B cell (primary cell): ENCODE data around the gene SNX20. TPM values are rescaled to one million over a fixed set of nuclear protein-coding genes. Genes with fewer than 3 reads are reported as not detected.

Source experiments
- ATAC-seq: fragments of 200-7000 bp; cut with Tn5 transposase; one replicate; pipeline ENCODE4 v1.10.0; 2021; ENCODE audit warnings: low read depth, mild to moderate bottlenecking, moderate number of reproducible peaks, moderate library complexity
- CTCF ChIA-PET: fragments of 350-600 bp; sonication (Branson Sonifier 250); formaldehyde crosslinking; loops from one replicate; lab custom pipeline; 2021; ENCODE audit warnings: antibody characterized with exemption, inconsistent platforms; lab: Charles Lee
- POLR2A ChIA-PET: fragments of 350-600 bp; sonication (Branson Sonifier 250); formaldehyde crosslinking; loops from one replicate; lab custom pipeline; 2021; ENCODE audit warnings: antibody characterized with exemption; lab: Charles Lee
- DNase-seq: peaks from one replicate; pipeline ENCODE4 v3.0.0; 2013
- H2AFZ ChIP-seq: 2 replicates; pipeline ENCODE4 v1.6.1; 2012; ENCODE audit warnings: mild to moderate bottlenecking, low read depth, low read length; ENCODE audit not compliant: insufficient read depth, poor library complexity, severe bottlenecking
- H3K27ac ChIP-seq, 2 donors: 1 replicate in 1 of 2; 2 replicates in 1 of 2; pipeline ENCODE4 v1.5.1; 2012 to 2013; ENCODE audit warnings: low read length in 2 of 2, mild to moderate bottlenecking in 2 of 2, moderate library complexity in 1 of 2
- H3K27me3 ChIP-seq, 4 experiments: fragments of 200-600 bp in 1 of 4; sonication (generic) in 1 of 4; replicated peaks in 1 of 4; 1 replicate in 2 of 4; 2 replicates in 2 of 4; pipeline versions ENCODE4 v1.6.1 to v1.7.0; 2013 to 2016; ENCODE audit warnings: low read length in 3 of 4, mild to moderate bottlenecking in 2 of 4, mixed read lengths in 1 of 4, moderate library complexity in 1 of 4; ENCODE audit not compliant: insufficient read depth in 4 of 4, control insufficient read depth in 3 of 4; ENCODE audit errors: control extremely low read depth in 1 of 4
- H3K36me3 ChIP-seq, 2 experiments: replicated peaks in 1 of 2; 1 replicate in 1 of 2; 2 replicates in 1 of 2; pipeline versions ENCODE4 v1.6.1 to v1.7.1; 2013; ENCODE audit warnings: low read length in 1 of 2; ENCODE audit not compliant: insufficient read depth in 2 of 2, control insufficient read depth in 1 of 2; ENCODE audit errors: control extremely low read depth in 1 of 2, extremely low read depth in 1 of 2
- H3K4me1 ChIP-seq, 2 donors: fragments of 200-600 bp in 1 of 2; sonication (generic) in 1 of 2; 1 replicate in 1 of 2; 2 replicates in 1 of 2; pipeline versions ENCODE4 v1.5.1 to v1.6.1; 2013 to 2017; ENCODE audit warnings: low read length in 2 of 2; ENCODE audit not compliant: control insufficient read depth in 2 of 2, insufficient read depth in 2 of 2
- H3K4me2 ChIP-seq: replicated peaks from 2 replicates; pipeline ENCODE3; 2012; ENCODE audit warnings: mild to moderate bottlenecking, low read depth, low read length; ENCODE audit not compliant: poor library complexity, severe bottlenecking
- H3K4me3 ChIP-seq, 5 experiments: fragments of 200-600 bp in 1 of 5; sonication (generic) in 1 of 5; 1 replicate in 3 of 5; 2 replicates in 2 of 5; pipeline versions ENCODE4 v1.5.1 to v1.7.0; 2011 to 2016; ENCODE audit warnings: low read length in 4 of 5, mild to moderate bottlenecking in 4 of 5, low read depth in 2 of 5, control low read depth in 1 of 5, moderate library complexity in 1 of 5; ENCODE audit not compliant: insufficient read depth in 1 of 5; ENCODE audit errors: control extremely low read depth in 1 of 5, extremely low read depth in 1 of 5
- H3K79me2 ChIP-seq: fragments of 200-600 bp; sonication (generic); one replicate; pipeline ENCODE4 v1.6.0; 2016; ENCODE audit warnings: low read length; ENCODE audit not compliant: control insufficient read depth, insufficient read depth
- H3K9ac ChIP-seq: fragments of 200-600 bp; sonication (generic); 2 replicates; pipeline ENCODE4 v1.6.1; 2017; ENCODE audit warnings: mild to moderate bottlenecking, low read length, moderate library complexity
- H3K9me3 ChIP-seq, 3 donors: one replicate each; pipeline versions ENCODE4 v1.6.1 to v1.7.1; 2013; ENCODE audit warnings: low read length in 2 of 3; ENCODE audit not compliant: control insufficient read depth in 2 of 3, insufficient read depth in 1 of 3; ENCODE audit errors: control extremely low read depth in 1 of 3
- H4K20me1 ChIP-seq: 2 replicates; pipeline ENCODE4 v1.6.0; 2012; ENCODE audit warnings: mild to moderate bottlenecking, low read length; ENCODE audit not compliant: insufficient read depth, control insufficient read depth, poor library complexity, severe bottlenecking
- H3K27ac Mint-ChIP-seq: one replicate; pipeline ENCODE4 v1.8.0; 2021; ENCODE audit warnings: mixed read lengths
- H3K27me3 Mint-ChIP-seq: one replicate; pipeline ENCODE4 v1.8.0; 2021; ENCODE audit warnings: mixed read lengths
- H3K4me1 Mint-ChIP-seq: one replicate; pipeline ENCODE4 v1.8.0; 2021; ENCODE audit warnings: mixed read lengths
- H3K4me3 Mint-ChIP-seq: one replicate; pipeline ENCODE4 v1.8.0; 2021; ENCODE audit warnings: mixed read lengths
- H3K9me3 Mint-ChIP-seq: one replicate; pipeline ENCODE4 v1.8.0; 2022; ENCODE audit warnings: mixed read lengths; ENCODE audit not compliant: insufficient read depth
- EZH2 ChIP-seq: IDR thresholded peaks from 2 replicates; pipeline ENCODE4 v1.6.1; 2012; ENCODE audit warnings: borderline replicate concordance, low read depth, mild to moderate bottlenecking, moderate library complexity, low read length; ENCODE audit not compliant: insufficient read depth, poor library complexity, severe bottlenecking
- WGBS: methylation state at CpG from one replicate; pipeline ENCODE4 v1.1.5; 2013; ENCODE audit warnings: missing lambda C conversion rate; ENCODE audit not compliant: insufficient coverage; 5-methylcytosine and 5-hydroxymethylcytosine counted together
- intact Hi-C: fragments of 100-400 bp; cut with micrococcal nuclease; formaldehyde crosslinking; loops from one replicate; pipeline ENCODE4 v1.10.0; 2022
- polyA plus RNA-seq: library from polyadenylated mRNA; depleted of rRNA; stranded (reverse); fragments of >200 nt; gene quantifications from 2 replicates; pipeline ENCODE4 v1.2.3, GENCODE V29; 2012
- total RNA-seq, 2 donors: library from RNA; stranded (reverse); fragments of 120-200 nt in 1 of 2; gene quantifications; 1 replicate in 1 of 2; 2 replicates in 1 of 2; pipeline versions ENCODE4 v1.2.3 to v1.2.4, GENCODE V29; 2013 to 2022
- TF ChIP-seq, protein P1 (sequence below): fragments of 200-600 bp; IDR thresholded peaks from one replicate; pipeline ENCODE4 v1.8.0; 2022; ENCODE audit warnings: antibody characterized with exemption, mild to moderate bottlenecking

Gene SNX20
- total and polyA plus RNA-seq, 2 donors (not counting 1 experiment from before 2014, with no cell fraction given) = 34.7 to 43.0 TPM

DNA sequence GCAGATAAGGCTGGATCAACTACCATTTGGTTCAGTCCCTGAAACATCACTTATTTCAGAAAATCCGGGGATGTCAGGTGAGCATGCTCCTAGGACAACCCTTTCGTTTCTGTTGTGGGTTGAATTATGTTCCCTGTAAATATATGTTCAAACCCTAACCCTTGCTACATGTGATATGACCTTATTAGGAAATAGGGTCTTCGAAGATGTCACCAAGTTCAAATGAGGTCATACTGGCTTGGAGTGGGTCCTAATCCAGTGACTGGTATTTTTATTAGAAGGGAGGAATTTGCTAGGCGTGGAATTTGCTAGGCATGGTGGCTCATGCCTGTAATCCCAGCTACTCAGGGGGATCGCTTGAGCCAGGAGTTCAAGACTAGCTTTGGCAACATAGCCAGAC, 21.3 kb downstream of the SNX20 start:
- Histone ChIP-seq H2AFZ (no peak overlapping the region), H3K27me3 (no peaks in the 10 kb centered on the region), H3K79me2 (no peaks in the 10 kb centered on the region), H3K9me3 (peaks cover 0 to 6% (median 0%) of the 10 kb centered on the region in 3 donors), H4K20me1 (no peaks in the 10 kb centered on the region), H3K36me3 (no peaks in the 10 kb centered on the region), H3K9ac (no peak overlapping the region), H3K4me3 (no peak overlapping the region), H3K4me2 (no peak overlapping the region), H3K27ac (no peak overlapping the region), H3K4me1 (peaks cover under 1 to 2% of the 10 kb centered on the region in 2 donors)
- ATAC-seq (no peak), DNase-seq (no peak)
- WGBS = 100% methylated on average over 1 of the region's 5 CpGs
- TF ChIP-seq EZH2 = no peak
- TF ChIP-seq, protein P1, sequence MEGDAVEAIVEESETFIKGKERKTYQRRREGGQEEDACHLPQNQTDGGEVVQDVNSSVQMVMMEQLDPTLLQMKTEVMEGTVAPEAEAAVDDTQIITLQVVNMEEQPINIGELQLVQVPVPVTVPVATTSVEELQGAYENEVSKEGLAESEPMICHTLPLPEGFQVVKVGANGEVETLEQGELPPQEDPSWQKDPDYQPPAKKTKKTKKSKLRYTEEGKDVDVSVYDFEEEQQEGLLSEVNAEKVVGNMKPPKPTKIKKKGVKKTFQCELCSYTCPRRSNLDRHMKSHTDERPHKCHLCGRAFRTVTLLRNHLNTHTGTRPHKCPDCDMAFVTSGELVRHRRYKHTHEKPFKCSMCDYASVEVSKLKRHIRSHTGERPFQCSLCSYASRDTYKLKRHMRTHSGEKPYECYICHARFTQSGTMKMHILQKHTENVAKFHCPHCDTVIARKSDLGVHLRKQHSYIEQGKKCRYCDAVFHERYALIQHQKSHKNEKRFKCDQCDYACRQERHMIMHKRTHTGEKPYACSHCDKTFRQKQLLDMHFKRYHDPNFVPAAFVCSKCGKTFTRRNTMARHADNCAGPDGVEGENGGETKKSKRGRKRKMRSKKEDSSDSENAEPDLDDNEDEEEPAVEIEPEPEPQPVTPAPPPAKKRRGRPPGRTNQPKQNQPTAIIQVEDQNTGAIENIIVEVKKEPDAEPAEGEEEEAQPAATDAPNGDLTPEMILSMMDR = no peak
- H3K27me3 Mint-ChIP-seq = no peaks in the 10 kb centered on the region
- no peaks in the 10 kb centered on the region for H3K9me3 Mint-ChIP-seq
- intact Hi-C loops = no loop called here
- no peak overlapping the region for H3K27ac Mint-ChIP-seq
- POLR2A ChIA-PET = no interaction called here
- no peak overlapping the region for H3K4me3 Mint-ChIP-seq
- CTCF ChIA-PET = interaction anchor here (0.7 kb wide), 1 partner anchor 225 kb away, joined by 3 read pairs; no protein-coding TSS in a partner anchor
- no peaks in the 10 kb centered on the region for H3K4me1 Mint-ChIP-seq

DNA sequence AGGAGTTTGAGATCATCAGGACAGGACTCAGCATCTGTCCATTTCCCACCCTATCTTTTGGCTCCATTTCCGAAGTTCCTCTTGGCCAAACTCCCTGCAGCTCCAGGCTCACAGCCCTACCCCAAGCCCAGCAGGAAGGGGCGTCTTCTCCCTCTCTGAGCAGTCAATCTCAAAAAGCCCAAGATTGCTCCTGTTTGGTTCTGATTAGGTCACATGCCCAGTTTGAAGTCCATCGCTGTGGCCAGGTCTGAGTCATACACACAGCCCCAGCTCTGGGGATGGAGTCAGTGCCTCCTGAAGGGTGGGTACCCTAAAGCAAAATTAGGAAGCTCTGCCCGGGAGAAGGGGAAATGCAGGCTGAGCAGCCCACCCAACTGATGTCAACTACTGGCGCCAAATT, 23.9 kb downstream of the SNX20 start:
- no peaks in the 10 kb centered on the region for H3K4me1 ChIP-seq
- no peaks in the 10 kb centered on the region for H3K9me3 Mint-ChIP-seq
- no peak overlapping the region for H3K27ac Mint-ChIP-seq
- peaks cover 0 to 1% (median 0%) of the 10 kb centered on the region in 3 donors for H3K9me3 ChIP-seq
- intact Hi-C loops = no loop called here
- H3K4me1 Mint-ChIP-seq = no peaks in the 10 kb centered on the region
- H4K20me1 ChIP-seq = no peaks in the 10 kb centered on the region
- ATAC-seq (no peak), DNase-seq (no peak)
- ChIA-PET POLR2A (no interaction called here), CTCF (interaction anchor here (1.4 to 1.5 kb wide), 2 partner anchors 8 to 12 kb away, joined by 3 to 7 read pairs; no protein-coding TSS in a partner anchor)
- no peak overlapping the region for H3K9ac ChIP-seq
- H3K27me3 Mint-ChIP-seq = no peaks in the 10 kb centered on the region
- no peak overlapping the region for H3K4me2 ChIP-seq
- TF ChIP-seq EZH2 = no peak
- TF ChIP-seq, protein P1 = no peak
- no peak overlapping the region for H3K27ac ChIP-seq
- no peak overlapping the region for H3K4me3 ChIP-seq
- no peak overlapping the region for H2AFZ ChIP-seq
- no peaks in the 10 kb centered on the region for H3K27me3 ChIP-seq
- H3K4me3 Mint-ChIP-seq = no peak overlapping the region
- 76% methylated on average over 4 of the region's 5 CpGs for WGBS
- no peaks in the 10 kb centered on the region for H3K79me2 ChIP-seq
- no peaks in the 10 kb centered on the region for H3K36me3 ChIP-seq
